ENCODE data around the gene H2BK1.

- no peak for TF ChIP-seq CTCF (IDR thresholded peaks at IDR 0.05)
- TF ChIP-seq POLR2A (IDR thresholded peaks at IDR 0.05; ENCODE audit: low read depth), result no peak
- TF ChIP-seq POLR2AphosphoS5 (IDR thresholded peaks at IDR 0.05), result no peak
- no peak for TF ChIP-seq EP300 (IDR thresholded peaks at IDR 0.05)
These were observed 48.5 kb downstream of the H2BK1 start for GRCh38 chr7:151161757-151162156.

Data from esophagus muscularis mucosa (tissue), 4 donors.